HepG2 (cell line): Measurements from ENCODE around the gene PLEKHA5. TPM values are rescaled to one million over a fixed set of nuclear protein-coding genes. Genes with fewer than 3 reads are reported as not detected.
A peak's percentile ranks its signal among the peaks of the same experiment; 100 is the strongest.

ENCODE experiments used
- ARID3A ChIP-seq: IDR thresholded peaks from 2 replicates; pipeline ENCODE4 v1.6.1; 2012; ENCODE audit warnings: low read depth, low read length, improper control_type of control experiment
- ARID5B ChIP-seq: IDR thresholded peaks from 2 replicates; pipeline ENCODE4 v1.4.0; 2020; ENCODE audit warnings: mild to moderate bottlenecking, missing genetic modification reagents
- PHF21A ChIP-seq: sonication (generic); formaldehyde crosslinking; IDR thresholded peaks from 2 replicates; pipeline ENCODE4 v1.5.0; 2020; ENCODE audit warnings: mild to moderate bottlenecking, missing genetic modification reagents
- polyA plus RNA-seq, 8 experiments: library from polyadenylated mRNA; depleted of rRNA in 3 of 8; stranded (reverse) in 7 of 8; unstranded in 1 of 8; fragments of >200 nt; fragmentation: Illumina TruSeq in 4 of 8; extraction: Trizol in 4 of 8; gene quantifications; 2 replicates each; pipeline versions ENCODE4 v1.2.1 to v1.2.3, GENCODE V29; 2011 to 2016; ENCODE audit warnings: low read depth in 4 of 8, missing spikeins in 1 of 8, mixed read lengths in 1 of 8; ENCODE audit not compliant: insufficient read depth in 1 of 8
- total RNA-seq, 5 experiments: library from RNA; depleted of rRNA; stranded (reverse); fragments of >200 nt; fragmentation: Illumina TruSeq; extraction: Trizol; gene quantifications; 2 replicates each; pipeline ENCODE4 v1.2.3, GENCODE V29; 2016; ENCODE audit warnings: low read depth in 1 of 5
- TF ChIP-seq, protein P1 (sequence below): sonication (generic); formaldehyde crosslinking; conservative IDR thresholded peaks from 2 replicates; pipeline ENCODE4 v1.8.0; 2022; ENCODE audit warnings: missing genetic modification reagents

PLEKHA5 gene
- total and polyA plus RNA-seq, 2 of the 13 experiments (the other 11 are each of a cell fraction or from before 2014, with no cell fraction given) = 4.2 to 15.4 TPM

- TF ChIP-seq ARID5B (CRISPR knock-in tag) = 0 out of 2 replicates have a peak, but pooled peaks have one; percentile 17
- TF ChIP-seq PHF21A (CRISPR knock-in tag) = peak; percentile 8; the same call in 1 of the 2 replicates
- TF ChIP-seq, protein P1, sequence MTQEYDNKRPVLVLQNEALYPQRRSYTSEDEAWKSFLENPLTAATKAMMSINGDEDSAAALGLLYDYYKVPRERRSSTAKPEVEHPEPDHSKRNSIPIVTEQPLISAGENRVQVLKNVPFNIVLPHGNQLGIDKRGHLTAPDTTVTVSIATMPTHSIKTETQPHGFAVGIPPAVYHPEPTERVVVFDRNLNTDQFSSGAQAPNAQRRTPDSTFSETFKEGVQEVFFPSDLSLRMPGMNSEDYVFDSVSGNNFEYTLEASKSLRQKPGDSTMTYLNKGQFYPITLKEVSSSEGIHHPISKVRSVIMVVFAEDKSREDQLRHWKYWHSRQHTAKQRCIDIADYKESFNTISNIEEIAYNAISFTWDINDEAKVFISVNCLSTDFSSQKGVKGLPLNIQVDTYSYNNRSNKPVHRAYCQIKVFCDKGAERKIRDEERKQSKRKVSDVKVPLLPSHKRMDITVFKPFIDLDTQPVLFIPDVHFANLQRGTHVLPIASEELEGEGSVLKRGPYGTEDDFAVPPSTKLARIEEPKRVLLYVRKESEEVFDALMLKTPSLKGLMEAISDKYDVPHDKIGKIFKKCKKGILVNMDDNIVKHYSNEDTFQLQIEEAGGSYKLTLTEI (CRISPR knock-in tag) = no peak
- TF ChIP-seq ARID3A = 0 out of 2 replicates have a peak, but pooled peaks have one; percentile 18
These were observed 429 bp upstream of the PLEKHA5 start (continued) for GRCh38 chr12:19129122-19129485.
